ENCODE data around the gene PPIP5K1. TPM values are rescaled to one million over a fixed set of nuclear protein-coding genes. Genes with fewer than 3 reads are reported as not detected.
A peak's percentile ranks its signal among the peaks of the same experiment; 100 is the strongest.

The PPIP5K1 gene
- total RNA-seq, 1 donor, result 22.2 TPM

- no peak overlapping the region for H3K4me3 ChIP-seq (ENCODE audit: low read depth, low read length)
- TF ChIP-seq, protein P1, sequence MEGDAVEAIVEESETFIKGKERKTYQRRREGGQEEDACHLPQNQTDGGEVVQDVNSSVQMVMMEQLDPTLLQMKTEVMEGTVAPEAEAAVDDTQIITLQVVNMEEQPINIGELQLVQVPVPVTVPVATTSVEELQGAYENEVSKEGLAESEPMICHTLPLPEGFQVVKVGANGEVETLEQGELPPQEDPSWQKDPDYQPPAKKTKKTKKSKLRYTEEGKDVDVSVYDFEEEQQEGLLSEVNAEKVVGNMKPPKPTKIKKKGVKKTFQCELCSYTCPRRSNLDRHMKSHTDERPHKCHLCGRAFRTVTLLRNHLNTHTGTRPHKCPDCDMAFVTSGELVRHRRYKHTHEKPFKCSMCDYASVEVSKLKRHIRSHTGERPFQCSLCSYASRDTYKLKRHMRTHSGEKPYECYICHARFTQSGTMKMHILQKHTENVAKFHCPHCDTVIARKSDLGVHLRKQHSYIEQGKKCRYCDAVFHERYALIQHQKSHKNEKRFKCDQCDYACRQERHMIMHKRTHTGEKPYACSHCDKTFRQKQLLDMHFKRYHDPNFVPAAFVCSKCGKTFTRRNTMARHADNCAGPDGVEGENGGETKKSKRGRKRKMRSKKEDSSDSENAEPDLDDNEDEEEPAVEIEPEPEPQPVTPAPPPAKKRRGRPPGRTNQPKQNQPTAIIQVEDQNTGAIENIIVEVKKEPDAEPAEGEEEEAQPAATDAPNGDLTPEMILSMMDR (IDR thresholded peaks at IDR 0.05; ENCODE audit: insufficient read depth, low read length), result no peak
- DNase-seq (ENCODE audit: low read depth), result no peak
These were observed 90.4 kb downstream of the PPIP5K1 start for GRCh38 chr15:43499635-43500034.

- no peak overlapping the region for H3K4me3 ChIP-seq (ENCODE audit: low read depth, low read length)
- no peak for DNase-seq (ENCODE audit: low read depth)
- TF ChIP-seq, protein P1 (IDR thresholded peaks at IDR 0.05; ENCODE audit: insufficient read depth, low read length), result no peak
These were observed 91.0 kb downstream of the PPIP5K1 start for GRCh38 chr15:43498990-43499389.

DNA sequence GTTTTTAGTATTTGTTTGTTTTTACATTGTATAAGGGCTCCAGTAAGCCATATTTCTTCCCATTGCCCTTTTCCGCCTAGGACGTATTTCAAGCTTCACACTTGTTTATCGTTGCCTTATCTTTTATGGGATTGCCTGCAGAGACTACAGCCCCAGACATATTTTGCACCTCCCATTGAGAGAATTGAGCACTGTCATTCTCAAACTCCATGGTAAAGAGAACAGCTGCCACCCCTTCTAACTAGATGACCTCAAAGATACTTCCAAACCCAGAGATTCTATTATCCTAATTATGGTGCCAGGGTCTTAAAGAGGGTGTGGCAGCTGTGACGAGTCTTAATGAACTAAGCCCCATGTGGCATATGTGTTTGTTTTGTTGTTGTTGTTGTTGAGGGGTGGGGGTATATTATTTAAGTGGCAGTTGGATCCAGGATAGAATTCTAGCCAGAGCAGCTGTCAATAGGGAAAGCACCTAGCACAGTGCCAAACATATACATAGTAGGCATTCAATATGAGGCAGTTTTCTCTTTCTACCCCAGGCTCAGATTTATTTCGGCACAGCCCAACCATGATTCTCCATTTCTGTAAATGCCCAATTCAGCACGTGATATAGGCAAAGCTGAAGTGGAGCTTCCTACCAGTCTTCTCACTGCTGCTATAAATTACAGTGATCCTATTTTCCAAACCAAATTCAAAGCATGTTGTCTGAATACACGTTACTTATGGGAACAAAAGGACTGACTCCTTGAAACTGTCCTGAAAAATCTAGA is 96.1 kb downstream of the PPIP5K1 start:
- DNase-seq (ENCODE audit: low read depth), result no peak
- no peak overlapping the region for H3K4me3 ChIP-seq (ENCODE audit: low read depth, low read length)
- TF ChIP-seq, protein P1 (IDR thresholded peaks at IDR 0.05; ENCODE audit: insufficient read depth, low read length), result no peak

- TF ChIP-seq, protein P1 (IDR thresholded peaks at IDR 0.05; ENCODE audit: insufficient read depth, low read length), result no peak
- peak within 1 kb of the TSS; percentile 99 for H3K4me3 ChIP-seq (ENCODE audit: low read depth, low read length)
- DNase-seq (ENCODE audit: low read depth), result peak; percentile 91
These were observed 97.1 kb downstream of the PPIP5K1 start, which contains the start of gene TP53BP1 for GRCh38 chr15:43492673-43493601. Gene TP53BP1 (minus strand): TSS chr15:43493156. CDS start chr15:43493043, 113 bp downstream.

GRCh38 chr15:43492266-43492665 is 97.7 kb downstream of the PPIP5K1 start:
- TF ChIP-seq, protein P1 (IDR thresholded peaks at IDR 0.05; ENCODE audit: insufficient read depth, low read length), result no peak
- H3K4me3 ChIP-seq (ENCODE audit: low read depth, low read length), result peak overlapping the region; percentile 99
- DNase-seq (ENCODE audit: low read depth), result no peak

- H3K4me3 ChIP-seq (ENCODE audit: low read depth, low read length), result no peak overlapping the region
- TF ChIP-seq, protein P1 (IDR thresholded peaks at IDR 0.05; ENCODE audit: insufficient read depth, low read length), result no peak
- DNase-seq (ENCODE audit: low read depth), result peak; percentile 52
These were observed 100.8 kb downstream of the PPIP5K1 start for GRCh38 chr15:43489191-43489590.

Data from fibroblast of the aortic adventitia (primary cell).